Ascending aorta (tissue), 2 donors: Measurements from ENCODE around the gene TCF4. TPM values are rescaled to one million over a fixed set of nuclear protein-coding genes. Genes with fewer than 3 reads are reported as not detected.

Experiments used
- DNase-seq, 2 donors: peaks; one replicate each; pipeline ENCODE4 v3.0.0-alpha.2; 2019; ENCODE audit warnings: low spot score in 2 of 2
- H3K27ac ChIP-seq, 2 donors: fragments of 200-600 bp; sonication (generic); one replicate each; pipeline ENCODE4 v1.5.1; 2016 to 2017; ENCODE audit warnings: mild to moderate bottlenecking in 1 of 2
- H3K27me3 ChIP-seq: fragments of 200-600 bp; sonication (generic); one replicate; pipeline ENCODE4 v1.5.1; 2017
- H3K36me3 ChIP-seq, 2 donors: fragments of 200-600 bp; sonication (generic); one replicate each; pipeline ENCODE4 v1.5.1; 2016
- H3K4me1 ChIP-seq, 2 donors: fragments of 200-600 bp; sonication (generic); one replicate each; pipeline ENCODE4 v1.5.1; 2016 to 2017; ENCODE audit warnings: mild to moderate bottlenecking in 1 of 2
- H3K4me3 ChIP-seq, 2 donors: fragments of 200-600 bp; sonication (generic); one replicate each; pipeline ENCODE4 v1.5.1; 2016 to 2017; ENCODE audit warnings: mild to moderate bottlenecking in 1 of 2
- H3K9me3 ChIP-seq, 2 donors: fragments of 200-600 bp; sonication (generic); one replicate each; pipeline ENCODE4 v1.5.1; 2016
- CTCF ChIP-seq, 3 experiments: fragments of 200-600 bp in 2 of 3; fragments of 450-650 bp in 1 of 3; sonication (generic) in 2 of 3; IDR thresholded peaks; one replicate each; pipeline ENCODE4 v1.5.1; 2016 to 2019; ENCODE audit warnings: antibody characterized with exemption in 3 of 3, mild to moderate bottlenecking in 1 of 3, moderate library complexity in 1 of 3
- intact Hi-C: fragments of 100-400 bp; cut with DNase I; formaldehyde crosslinking; loops from one replicate; pipeline ENCODE4 v1.15.1; 2023
- total RNA-seq: library from RNA; depleted of rRNA; stranded (reverse); fragments of >200 nt; gene quantifications from one replicate; pipeline ENCODE4 v1.1.0, GENCODE V29; 2016

The TCF4 gene
- total RNA-seq, 1 donor from 2014 or later, result 180 TPM

GRCh38 chr18:55351980-55352714 is 235.8 kb downstream of the TCF4 start:
- Histone ChIP-seq H3K9me3 (no peaks in the 10 kb centered on the region), H3K27me3 (no peaks in the 10 kb centered on the region), H3K27ac (no peak overlapping the region), H3K4me3 (no peak overlapping the region), H3K4me1 (no peaks in the 10 kb centered on the region), H3K36me3 (no peaks in the 10 kb centered on the region)
- no peak for TF ChIP-seq CTCF (IDR thresholded peaks at IDR 0.05)
- intact Hi-C loops, result no loop called here
- DNase-seq, result no peak

- TF ChIP-seq CTCF (IDR thresholded peaks at IDR 0.05), result no peak
- Histone ChIP-seq H3K36me3 (no peaks in the 10 kb centered on the region), H3K9me3 (no peaks in the 10 kb centered on the region), H3K4me1 (no peaks in the 10 kb centered on the region), H3K27me3 (no peaks in the 10 kb centered on the region), H3K27ac (no peak overlapping the region), H3K4me3 (no peak overlapping the region)
- intact Hi-C loops, result no loop called here
- DNase-seq, result no peak
These were observed 236.7 kb downstream of the TCF4 start for GRCh38 chr18:55351241-55351691.

- no peak for DNase-seq
- H3K4me3 ChIP-seq, result no peak overlapping the region
- TF ChIP-seq CTCF (IDR thresholded peaks at IDR 0.05), result no peak
- no peaks in the 10 kb centered on the region for H3K27me3 ChIP-seq
- no peak overlapping the region for H3K27ac ChIP-seq
- H3K4me1 ChIP-seq, result no peaks in the 10 kb centered on the region
- intact Hi-C loops, result loop anchor here (10.0 kb wide), 1 partner anchor 515 kb away; no protein-coding TSS in a partner anchor
- no peaks in the 10 kb centered on the region for H3K9me3 ChIP-seq
- no peaks in the 10 kb centered on the region for H3K36me3 ChIP-seq
These were observed 238.3 kb downstream of the TCF4 start for GRCh38 chr18:55349685-55350084.

- no peak overlapping the region for H3K27ac ChIP-seq
- H3K9me3 ChIP-seq, result no peaks in the 10 kb centered on the region
- no peak for TF ChIP-seq CTCF (IDR thresholded peaks at IDR 0.05)
- H3K36me3 ChIP-seq, result no peaks in the 10 kb centered on the region
- H3K4me1 ChIP-seq, result no peaks in the 10 kb centered on the region
- no peak for DNase-seq
- no peaks in the 10 kb centered on the region for H3K27me3 ChIP-seq
- H3K4me3 ChIP-seq, result no peak overlapping the region
- intact Hi-C loops, result loop anchor here (10.0 kb wide), 1 partner anchor 518 kb away; no protein-coding TSS in a partner anchor
These were observed 240.8 kb downstream of the TCF4 start for GRCh38 chr18:55346961-55347740.

GRCh38 chr18:55346387-55346786 is 241.6 kb downstream of the TCF4 start:
- Histone ChIP-seq H3K36me3 (no peaks in the 10 kb centered on the region), H3K27ac (no peak overlapping the region), H3K4me1 (no peaks in the 10 kb centered on the region), H3K27me3 (no peaks in the 10 kb centered on the region), H3K9me3 (no peaks in the 10 kb centered on the region), H3K4me3 (no peak overlapping the region)
- intact Hi-C loops, result loop anchor here (10.0 kb wide), 1 partner anchor 518 kb away; no protein-coding TSS in a partner anchor
- no peak for DNase-seq
- no peak for TF ChIP-seq CTCF (IDR thresholded peaks at IDR 0.05)
